GM21515 (cell line): Measurements from ENCODE around the gene CD53.
"Not testable (repeated sequence)": the region's sequence is repeated elsewhere in the genome, so short reads cannot be mapped to it uniquely, and the experiment has no call there.

ENCODE experiments used
- ATAC-seq: cut with Tn5 transposase; IDR thresholded peaks from one replicate; pipeline ENCODE4 v1.9.1; 2021; ENCODE audit not compliant: unreplicated experiment

CD53 gene

DNA sequence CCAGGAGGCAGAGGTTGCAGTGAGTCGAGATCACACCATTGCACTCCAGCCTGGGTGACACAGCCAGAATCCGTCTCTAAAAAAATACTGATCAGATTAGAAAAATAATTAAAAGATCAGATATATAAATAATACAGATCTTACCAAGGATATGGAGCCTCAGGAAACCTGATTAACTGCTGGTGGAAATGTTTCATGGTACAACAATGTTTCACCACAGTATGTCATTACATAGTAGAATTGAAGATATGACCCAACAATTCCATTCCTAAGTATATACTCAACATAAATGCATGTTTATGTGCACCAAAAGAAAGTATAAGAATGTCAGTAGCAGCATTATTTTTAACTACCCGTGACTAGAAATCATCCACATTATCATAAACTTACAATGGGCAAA is 41.7 kb downstream of the CD53 start:
- no peak for ATAC-seq

- ATAC-seq: no peak
Observed at GRCh38 chr1:110915804-110916203, 42.9 kb downstream of the CD53 start.

- ATAC-seq: no peak
Observed at GRCh38 chr1:110916274-110916668, 43.3 kb downstream of the CD53 start.

GRCh38 chr1:110916669-110917306 is 43.8 kb downstream of the CD53 start:
- no peak for ATAC-seq

DNA sequence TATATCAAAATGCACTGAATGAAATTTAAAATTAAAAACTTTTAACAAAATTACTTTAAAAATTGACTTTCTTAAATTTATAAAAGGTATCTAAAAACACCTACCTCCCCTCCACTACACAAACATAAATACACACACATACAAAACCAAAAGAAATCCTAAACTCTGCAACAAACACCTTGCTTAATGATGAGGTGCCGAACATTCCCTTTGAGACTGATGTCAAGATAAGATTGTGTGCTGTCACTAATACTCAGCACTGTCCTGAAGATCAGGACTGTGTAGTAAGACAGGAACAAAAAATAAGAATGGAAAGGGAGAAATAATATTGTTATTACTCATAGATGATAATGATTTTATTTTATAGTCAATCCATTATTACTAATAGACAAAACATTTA is 45.1 kb downstream of the CD53 start:
- no peak for ATAC-seq

- no peak for ATAC-seq
Observed at GRCh38 chr1:110921953-110922352, 49.0 kb downstream of the CD53 start.

DNA sequence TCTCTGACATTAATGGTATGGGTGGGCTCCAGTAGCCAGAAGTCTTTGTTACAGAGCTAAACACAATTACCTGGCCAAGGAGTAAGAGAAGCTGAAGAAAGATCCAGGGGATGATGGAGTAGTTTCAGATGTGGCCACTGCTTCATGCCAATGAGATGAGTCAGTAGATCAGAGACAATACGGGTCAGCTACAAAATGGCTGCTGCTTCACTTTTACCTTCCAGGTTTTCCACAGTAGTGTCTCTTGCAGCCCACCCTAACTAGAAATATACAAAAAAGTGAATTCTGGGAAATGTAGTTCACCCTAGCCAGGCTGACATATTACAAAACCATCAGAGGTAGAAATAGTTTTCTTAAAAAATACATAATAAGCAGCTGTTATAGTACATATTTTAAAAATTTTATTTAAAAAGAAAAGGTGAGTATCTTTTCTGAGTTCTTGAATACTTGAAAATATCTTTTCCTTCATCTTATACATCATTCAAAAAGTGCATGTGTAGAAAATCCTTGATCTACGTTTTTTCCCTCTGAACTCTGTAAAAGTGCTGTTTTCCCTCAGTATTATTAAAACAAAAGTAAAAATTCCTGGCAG is 54.6 kb downstream of the CD53 start:
- ATAC-seq: no peak

DNA sequence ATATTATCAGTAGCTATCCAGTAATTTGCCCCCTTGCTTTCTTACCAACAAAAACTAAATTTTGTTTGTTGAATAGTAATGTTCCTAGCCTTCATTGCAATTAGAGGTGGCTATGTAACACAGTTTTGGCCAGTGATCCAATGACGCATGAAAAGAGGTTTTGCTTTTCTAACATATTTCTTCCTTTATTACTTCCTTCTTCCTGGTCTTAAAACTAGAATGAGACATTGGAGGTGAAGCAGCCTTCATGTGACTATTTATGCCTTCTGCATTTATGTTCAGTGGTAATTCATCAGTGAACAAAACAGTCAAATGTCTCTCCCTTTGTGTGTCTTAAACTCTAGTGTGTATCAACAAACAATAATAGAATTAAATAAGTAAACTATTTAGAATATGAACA is 55.2 kb downstream of the CD53 start:
- no peak for ATAC-seq

- no peak for ATAC-seq
Observed at GRCh38 chr1:110928904-110929303, 56.0 kb downstream of the CD53 start.

- not testable (repeated sequence) for ATAC-seq
Observed at GRCh38 chr1:110931097-110931496, 58.1 kb downstream of the CD53 start.

GRCh38 chr1:110936567-110936966 is 63.6 kb downstream of the CD53 start:
- ATAC-seq: no peak

DNA sequence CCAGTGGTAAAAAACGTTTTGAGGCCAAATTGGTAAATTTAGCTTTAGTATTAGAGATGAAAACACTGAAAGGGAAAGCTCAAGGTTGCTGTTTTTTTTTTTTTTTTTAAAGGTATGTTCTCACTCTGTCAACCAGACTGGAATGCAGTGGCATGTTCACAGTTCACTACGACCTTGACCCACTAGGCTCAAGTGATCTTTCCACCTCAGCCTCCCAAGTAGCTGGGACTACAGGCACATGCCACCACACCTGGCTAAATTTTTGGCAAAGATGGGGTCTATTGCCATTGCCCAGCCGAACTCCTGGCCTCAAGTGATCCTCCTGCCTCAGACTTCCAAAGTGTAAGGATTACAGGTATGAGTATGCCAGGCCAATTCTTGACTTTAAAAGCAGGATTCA is 71.9 kb downstream of the CD53 start:
- no peak for ATAC-seq

GRCh38 chr1:110945626-110946025 is 72.7 kb downstream of the CD53 start:
- no peak for ATAC-seq

- no peak for ATAC-seq
Observed at GRCh38 chr1:110948038-110948810, 75.3 kb downstream of the CD53 start.
